Hepatocyte (in vitro differentiated cells): ENCODE measurements around the gene ZBTB20. TPM values are rescaled to one million over a fixed set of nuclear protein-coding genes. Genes with fewer than 3 reads are reported as not detected.
"Not testable (repeated sequence)": the region's sequence is repeated elsewhere in the genome, so short reads cannot be mapped to it uniquely, and the experiment has no call there.

Experiments
- DNase-seq: peaks from one replicate; pipeline ENCODE4 v3.0.0-alpha.2; 2016; ENCODE audit warnings: low spot score
- H2AFZ ChIP-seq: fragments of 200-600 bp; sonication (generic); 2 replicates; pipeline ENCODE4 v1.6.0; 2016; ENCODE audit warnings: antibody characterized with exemption, mild to moderate bottlenecking
- H3K27ac ChIP-seq: fragments of 200-600 bp; sonication (generic); 2 replicates; pipeline ENCODE4 v1.5.1; 2016; ENCODE audit warnings: mild to moderate bottlenecking
- H3K27me3 ChIP-seq: fragments of 200-600 bp; sonication (generic); 2 replicates; pipeline ENCODE4 v1.6.1; 2016
- H3K36me3 ChIP-seq: fragments of 200-600 bp; sonication (generic); replicated peaks from 2 replicates; pipeline ENCODE4 v1.5.1; 2016; ENCODE audit warnings: low read depth; ENCODE audit not compliant: insufficient read depth
- H3K4me1 ChIP-seq: fragments of 200-600 bp; sonication (generic); 2 replicates; pipeline ENCODE4 v1.5.1; 2016; ENCODE audit warnings: mild to moderate bottlenecking, moderate library complexity; ENCODE audit not compliant: insufficient read depth
- H3K4me2 ChIP-seq: fragments of 200-600 bp; sonication (generic); 2 replicates; pipeline ENCODE4 v1.6.0; 2016
- H3K4me3 ChIP-seq: fragments of 200-600 bp; sonication (generic); 2 replicates; pipeline ENCODE4 v1.5.1; 2016; ENCODE audit warnings: mild to moderate bottlenecking
- H3K79me2 ChIP-seq: fragments of 200-600 bp; sonication (generic); 2 replicates; pipeline ENCODE4 v1.6.0; 2017; ENCODE audit warnings: mild to moderate bottlenecking
- H3K9me2 ChIP-seq: fragments of 200-600 bp; sonication (generic); replicated peaks from 2 replicates; pipeline ENCODE4 v1.6.0; 2017; ENCODE audit warnings: mild to moderate bottlenecking; ENCODE audit not compliant: insufficient read depth
- H3K9me3 ChIP-seq: fragments of 200-600 bp; sonication (generic); 2 replicates; pipeline ENCODE4 v1.5.1; 2016; ENCODE audit warnings: low read depth, mild to moderate bottlenecking
- H4K20me1 ChIP-seq: fragments of 200-600 bp; sonication (generic); 2 replicates; pipeline ENCODE4 v1.6.0; 2016; ENCODE audit warnings: mild to moderate bottlenecking; ENCODE audit not compliant: insufficient read depth, poor library complexity, severe bottlenecking
- EZH2 ChIP-seq: fragments of 200-600 bp; sonication (generic); IDR thresholded peaks from 2 replicates; pipeline ENCODE4 v1.6.1; 2016; ENCODE audit warnings: antibody characterized with exemption, mild to moderate bottlenecking, borderline replicate concordance
- EZH2phosphoT487 ChIP-seq: fragments of 200-600 bp; sonication (generic); IDR thresholded peaks from one replicate; pipeline ENCODE4 v1.6.1; 2018; ENCODE audit warnings: antibody characterized with exemption, mild to moderate bottlenecking, low read depth, moderate library complexity; ENCODE audit not compliant: unreplicated experiment, severe bottlenecking
- whole genome bisulfite sequencing: methylation state at CpG from one replicate; pipeline ENCODE4 v1.1.6; 2016; ENCODE audit warnings: low lambda C conversion rate; ENCODE audit errors: missing lambda C conversion rate; 5-methylcytosine and 5-hydroxymethylcytosine counted together
- polyA plus RNA-seq: library from polyadenylated mRNA; unstranded; fragments of >200 nt; fragmentation: Nextera tagmentation; extraction: Ambion mirVana; gene quantifications from 2 replicates; pipeline ENCODE4 v1.2.1, GENCODE V29; 2016
- total RNA-seq: library from RNA; depleted of rRNA; stranded (reverse); fragments of >200 nt; gene quantifications from 2 replicates; pipeline ENCODE4 v1.2.3, GENCODE V29; 2014
- TF ChIP-seq, protein P1 (sequence below): fragments of 200-600 bp; sonication (generic); IDR thresholded peaks from 2 replicates; pipeline ENCODE4 v1.5.1; 2016; ENCODE audit warnings: antibody characterized with exemption, mild to moderate bottlenecking; ENCODE audit not compliant: poor library complexity

Gene ZBTB20
- total and polyA plus RNA-seq, 2 experiments from 2014 or later, result 25.8 to 28.0 TPM

GRCh38 chr3:114816052-114816451, 331.0 kb downstream of the ZBTB20 start:
- no peaks in the 10 kb centered on the region for H3K79me2 ChIP-seq
- TF ChIP-seq EZH2, result no peak
- TF ChIP-seq, protein P1, sequence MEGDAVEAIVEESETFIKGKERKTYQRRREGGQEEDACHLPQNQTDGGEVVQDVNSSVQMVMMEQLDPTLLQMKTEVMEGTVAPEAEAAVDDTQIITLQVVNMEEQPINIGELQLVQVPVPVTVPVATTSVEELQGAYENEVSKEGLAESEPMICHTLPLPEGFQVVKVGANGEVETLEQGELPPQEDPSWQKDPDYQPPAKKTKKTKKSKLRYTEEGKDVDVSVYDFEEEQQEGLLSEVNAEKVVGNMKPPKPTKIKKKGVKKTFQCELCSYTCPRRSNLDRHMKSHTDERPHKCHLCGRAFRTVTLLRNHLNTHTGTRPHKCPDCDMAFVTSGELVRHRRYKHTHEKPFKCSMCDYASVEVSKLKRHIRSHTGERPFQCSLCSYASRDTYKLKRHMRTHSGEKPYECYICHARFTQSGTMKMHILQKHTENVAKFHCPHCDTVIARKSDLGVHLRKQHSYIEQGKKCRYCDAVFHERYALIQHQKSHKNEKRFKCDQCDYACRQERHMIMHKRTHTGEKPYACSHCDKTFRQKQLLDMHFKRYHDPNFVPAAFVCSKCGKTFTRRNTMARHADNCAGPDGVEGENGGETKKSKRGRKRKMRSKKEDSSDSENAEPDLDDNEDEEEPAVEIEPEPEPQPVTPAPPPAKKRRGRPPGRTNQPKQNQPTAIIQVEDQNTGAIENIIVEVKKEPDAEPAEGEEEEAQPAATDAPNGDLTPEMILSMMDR, result no peak
- TF ChIP-seq EZH2phosphoT487, result no peak
- H3K36me3 ChIP-seq, result no peaks in the 10 kb centered on the region
- H3K27me3 ChIP-seq, result no peaks in the 10 kb centered on the region
- no peak overlapping the region for H2AFZ ChIP-seq
- H3K4me3 ChIP-seq, result no peak overlapping the region
- DNase-seq, result no peak
- no peaks in the 10 kb centered on the region for H3K9me2 ChIP-seq
- no peaks in the 10 kb centered on the region for H4K20me1 ChIP-seq
- H3K9me3 ChIP-seq, result no peaks in the 10 kb centered on the region
- H3K4me1 ChIP-seq, result no peaks in the 10 kb centered on the region
- no peak overlapping the region for H3K4me2 ChIP-seq
- 88% methylated on average over 2 of the region's 2 CpGs for WGBS
- H3K27ac ChIP-seq, result no peak overlapping the region

DNA sequence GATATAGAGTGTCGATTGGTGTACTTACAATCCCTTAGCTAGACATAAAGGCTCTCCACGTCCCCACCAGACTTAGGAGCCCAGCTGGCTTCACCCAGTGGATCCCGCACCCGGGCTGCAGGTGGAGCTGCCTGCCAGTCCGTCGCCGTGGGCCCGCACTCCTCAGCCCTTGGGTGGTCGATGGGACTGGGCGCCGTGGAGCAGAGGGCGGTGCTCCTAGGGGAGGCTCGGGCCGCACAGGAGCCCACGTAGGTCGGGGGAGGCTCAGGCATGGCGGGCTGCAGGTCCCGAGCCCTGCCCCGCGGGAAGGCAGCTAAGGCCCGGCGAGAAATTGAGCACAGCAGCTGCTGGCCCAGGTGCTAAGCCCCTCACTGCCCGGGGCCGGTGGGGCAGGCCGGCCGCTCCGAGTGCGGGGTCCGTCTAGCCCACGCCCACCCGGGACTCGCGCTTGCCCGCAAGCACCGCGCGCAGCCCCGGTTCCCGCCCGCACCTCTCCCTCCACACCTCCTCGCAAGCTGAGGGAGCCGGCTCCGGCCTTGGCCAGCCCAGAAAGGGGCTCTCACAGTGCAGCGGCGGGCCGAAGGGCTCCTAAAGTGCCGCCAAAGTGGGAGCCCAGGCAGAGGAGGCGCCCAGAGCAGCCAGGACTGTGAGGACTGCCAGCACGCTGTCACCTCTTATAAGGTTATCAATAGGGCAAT, 334.4 kb downstream of the ZBTB20 start:
- over 99% methylated on average over 33 of the region's 49 CpGs for WGBS
- H2AFZ ChIP-seq, DNase-seq, H3K4me3 ChIP-seq, H3K79me2 ChIP-seq, H4K20me1 ChIP-seq, H3K27me3 ChIP-seq, H3K4me1 ChIP-seq, H3K4me2 ChIP-seq, H3K27ac ChIP-seq, H3K9me3 ChIP-seq, H3K9me2 ChIP-seq, H3K36me3 ChIP-seq: not testable (repeated sequence)

GRCh38 chr3:114809668-114810413, 337.2 kb downstream of the ZBTB20 start:
- Histone ChIP-seq H3K9me2 (no peaks in the 10 kb centered on the region), H3K27ac (no peak overlapping the region), H3K9me3 (no peaks in the 10 kb centered on the region), H2AFZ (no peak overlapping the region), H3K4me3 (no peak overlapping the region), H3K4me2 (peak overlapping the region; percentile 29), H4K20me1 (no peaks in the 10 kb centered on the region), H3K27me3 (no peaks in the 10 kb centered on the region), H3K36me3 (no peaks in the 10 kb centered on the region), H3K4me1 (no peaks in the 10 kb centered on the region), H3K79me2 (no peaks in the 10 kb centered on the region)
- TF ChIP-seq EZH2phosphoT487, result no peak
- TF ChIP-seq, protein P1, result no peak
- no peak for TF ChIP-seq EZH2
- peak; percentile 39 for DNase-seq
- WGBS, result 40% methylated on average over 5 of the region's 5 CpGs

DNA sequence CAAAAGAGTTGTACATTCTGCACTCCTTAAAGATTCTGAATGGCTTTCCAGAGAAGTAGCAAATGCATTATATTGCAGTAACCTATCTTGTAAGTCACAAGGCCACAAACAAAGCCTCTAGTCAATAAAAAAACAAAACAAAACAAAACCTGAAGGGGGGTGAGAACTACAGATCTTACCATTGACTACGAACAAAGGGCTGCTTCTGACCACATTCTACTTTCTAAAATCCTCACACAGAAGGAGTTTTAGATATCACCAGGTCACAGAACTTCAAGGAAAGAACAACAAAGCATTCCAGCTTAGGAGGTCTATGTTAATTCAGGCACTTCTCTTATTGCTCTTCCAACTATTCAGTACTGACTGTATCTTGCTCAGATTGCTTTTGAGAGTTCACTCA, 343.0 kb downstream of the ZBTB20 start:
- Histone ChIP-seq H3K27ac (no peak overlapping the region), H4K20me1 (no peaks in the 10 kb centered on the region), H3K4me2 (no peak overlapping the region), H3K4me3 (no peak overlapping the region), H3K9me2 (no peaks in the 10 kb centered on the region), H3K9me3 (no peaks in the 10 kb centered on the region), H3K79me2 (no peaks in the 10 kb centered on the region), H2AFZ (no peak overlapping the region), H3K27me3 (no peaks in the 10 kb centered on the region), H3K36me3 (no peaks in the 10 kb centered on the region), H3K4me1 (no peaks in the 10 kb centered on the region)
- TF ChIP-seq EZH2phosphoT487 (no peak), EZH2 (no peak)
- TF ChIP-seq, protein P1, result no peak
- WGBS, result 77% methylated on average over 1 of the region's 1 CpG
- DNase-seq, result no peak
